OCI-LY3 (cell line): ENCODE results near the gene IGFL4.

Experiments used
- EZH2phosphoT487 ChIP-seq: fragments of 200-600 bp; shearing (Covaris generic); IDR thresholded peaks from 2 replicates; pipeline ENCODE4 v1.6.1; 2018; ENCODE audit warnings: antibody characterized with exemption, mixed run types, low read depth
- TF ChIP-seq, protein P1 (sequence below): fragments of 200-600, 300-600 bp; sonication (generic); IDR thresholded peaks from 2 replicates; pipeline ENCODE4 v1.5.1; 2014; ENCODE audit warnings: antibody characterized with exemption, low read length, low read depth

DNA sequence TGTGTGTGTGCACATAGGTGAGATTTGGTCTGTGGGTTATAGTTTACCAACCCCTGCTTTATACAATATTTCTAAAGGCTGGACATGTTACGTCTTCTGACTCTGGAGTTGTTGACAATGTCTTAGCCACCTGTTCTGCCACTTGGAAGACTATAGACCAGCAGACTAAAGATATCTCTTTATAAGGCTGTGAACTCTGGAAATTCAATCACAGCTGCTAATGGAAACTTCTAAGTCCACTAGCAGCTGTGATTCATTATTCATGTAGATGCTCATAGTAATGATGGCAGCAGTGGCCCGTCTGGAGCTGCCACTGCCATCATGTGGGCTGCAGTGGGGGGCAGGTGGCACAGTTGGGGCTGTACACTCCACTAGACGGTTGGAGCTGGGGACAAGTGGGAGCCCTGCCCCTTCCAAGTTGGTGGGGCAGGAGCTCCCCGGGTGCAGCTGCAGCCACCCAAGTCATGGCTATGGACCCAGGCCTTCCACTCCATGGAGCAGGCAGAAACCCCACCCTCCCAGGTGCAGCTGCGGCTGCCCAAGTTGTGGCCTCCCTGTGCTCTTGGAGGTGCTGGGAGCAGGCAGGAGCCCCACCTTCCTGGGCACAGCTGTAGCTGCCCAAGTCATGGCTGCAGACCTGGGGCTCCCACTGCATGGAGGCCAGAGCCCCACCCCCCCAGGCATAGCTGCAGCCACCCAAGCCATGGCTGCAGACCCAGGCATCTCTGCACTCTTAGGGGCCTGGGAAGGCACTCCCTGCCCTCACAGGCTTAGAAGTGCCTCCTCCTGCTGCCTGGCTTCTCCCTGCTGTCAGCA, 8.8 kb downstream of the IGFL4 start:
- TF ChIP-seq, protein P1, sequence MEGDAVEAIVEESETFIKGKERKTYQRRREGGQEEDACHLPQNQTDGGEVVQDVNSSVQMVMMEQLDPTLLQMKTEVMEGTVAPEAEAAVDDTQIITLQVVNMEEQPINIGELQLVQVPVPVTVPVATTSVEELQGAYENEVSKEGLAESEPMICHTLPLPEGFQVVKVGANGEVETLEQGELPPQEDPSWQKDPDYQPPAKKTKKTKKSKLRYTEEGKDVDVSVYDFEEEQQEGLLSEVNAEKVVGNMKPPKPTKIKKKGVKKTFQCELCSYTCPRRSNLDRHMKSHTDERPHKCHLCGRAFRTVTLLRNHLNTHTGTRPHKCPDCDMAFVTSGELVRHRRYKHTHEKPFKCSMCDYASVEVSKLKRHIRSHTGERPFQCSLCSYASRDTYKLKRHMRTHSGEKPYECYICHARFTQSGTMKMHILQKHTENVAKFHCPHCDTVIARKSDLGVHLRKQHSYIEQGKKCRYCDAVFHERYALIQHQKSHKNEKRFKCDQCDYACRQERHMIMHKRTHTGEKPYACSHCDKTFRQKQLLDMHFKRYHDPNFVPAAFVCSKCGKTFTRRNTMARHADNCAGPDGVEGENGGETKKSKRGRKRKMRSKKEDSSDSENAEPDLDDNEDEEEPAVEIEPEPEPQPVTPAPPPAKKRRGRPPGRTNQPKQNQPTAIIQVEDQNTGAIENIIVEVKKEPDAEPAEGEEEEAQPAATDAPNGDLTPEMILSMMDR, result no peak
- TF ChIP-seq EZH2phosphoT487, result no peak
